Raji (cell line): ENCODE results near the gene KIF20A.

Experiments used
- POLR2A ChIP-seq: IDR thresholded peaks from 2 replicates; pipeline ENCODE4 v1.6.1; 2011; ENCODE audit warnings: low read depth, low read length, control low read depth; ENCODE audit not compliant: insufficient read depth

The KIF20A gene

DNA sequence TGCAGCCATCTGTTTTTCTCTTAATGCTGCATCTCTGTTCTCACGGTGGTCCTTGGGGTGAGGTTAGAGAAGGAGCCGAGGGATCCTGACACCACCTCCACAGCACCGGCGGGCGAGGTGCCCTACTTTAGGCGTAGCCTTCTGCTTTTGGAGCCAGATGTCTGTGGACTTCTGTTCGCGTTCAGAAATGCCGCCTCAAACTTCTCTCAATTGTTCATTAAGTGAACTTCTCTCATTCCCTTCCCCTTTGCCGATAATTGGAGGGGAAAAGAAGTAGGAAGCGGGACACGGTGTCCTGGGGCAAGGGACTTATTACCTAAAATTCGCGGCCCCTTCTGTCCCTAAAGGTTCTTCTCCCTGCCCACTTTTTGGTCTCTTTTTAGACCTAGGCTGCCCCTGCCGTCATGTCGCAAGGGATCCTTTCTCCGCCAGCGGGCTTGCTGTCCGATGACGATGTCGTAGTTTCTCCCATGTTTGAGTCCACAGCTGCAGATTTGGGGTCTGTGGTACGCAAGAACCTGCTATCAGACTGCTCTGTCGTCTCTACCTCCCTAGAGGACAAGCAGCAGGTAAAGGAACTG lies 455 bp downstream of the KIF20A start:
- TF ChIP-seq POLR2A: no peak

DNA sequence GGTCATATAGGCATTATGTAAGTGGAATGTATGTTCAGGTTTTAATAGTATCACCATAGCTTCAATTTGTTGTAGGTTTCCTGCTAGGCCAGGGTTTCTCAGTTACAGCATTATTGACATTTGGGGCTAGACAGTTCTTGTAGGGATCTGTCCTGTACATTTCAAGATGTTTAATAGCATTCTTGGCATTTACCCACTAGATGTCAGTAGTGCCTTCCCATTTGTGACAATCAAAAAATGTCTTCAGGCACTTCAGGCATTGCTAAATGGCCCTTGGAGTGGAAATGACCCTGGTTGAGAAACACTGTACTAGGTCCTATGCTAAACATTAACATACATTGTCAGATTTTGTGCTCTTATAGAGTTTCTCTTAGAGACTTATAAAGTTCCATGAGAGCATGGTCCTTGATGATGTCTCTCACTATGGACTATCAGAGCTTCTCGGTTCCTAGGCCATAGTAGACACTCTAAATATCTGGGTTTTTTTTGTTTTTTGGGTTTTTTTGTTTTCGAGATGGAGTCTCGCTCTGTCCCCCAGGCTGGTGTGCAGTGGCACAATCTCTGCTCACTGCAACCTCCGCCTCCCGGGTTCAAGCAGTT lies 1.4 kb downstream of the KIF20A start:
- TF ChIP-seq POLR2A: no peak

DNA sequence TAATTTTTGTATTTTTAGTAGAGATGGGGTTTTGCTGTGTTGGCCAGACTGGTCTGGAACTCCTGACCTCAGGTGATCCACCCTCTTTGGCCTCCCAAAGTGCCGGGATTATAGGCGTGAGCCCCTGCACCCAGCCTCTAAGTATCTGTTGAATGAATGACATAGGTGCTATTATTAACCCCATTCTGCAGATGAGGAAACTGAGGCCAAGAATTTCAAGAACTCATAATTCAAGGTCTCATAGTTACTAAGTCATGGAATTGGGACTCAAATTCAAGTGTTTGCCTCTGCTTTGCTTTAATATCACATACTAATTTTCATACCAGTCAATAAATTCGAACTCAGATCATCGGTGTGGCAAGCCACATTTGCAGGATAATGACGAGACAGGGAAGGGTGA lies 1.9 kb downstream of the KIF20A start:
- no peak for TF ChIP-seq POLR2A

DNA sequence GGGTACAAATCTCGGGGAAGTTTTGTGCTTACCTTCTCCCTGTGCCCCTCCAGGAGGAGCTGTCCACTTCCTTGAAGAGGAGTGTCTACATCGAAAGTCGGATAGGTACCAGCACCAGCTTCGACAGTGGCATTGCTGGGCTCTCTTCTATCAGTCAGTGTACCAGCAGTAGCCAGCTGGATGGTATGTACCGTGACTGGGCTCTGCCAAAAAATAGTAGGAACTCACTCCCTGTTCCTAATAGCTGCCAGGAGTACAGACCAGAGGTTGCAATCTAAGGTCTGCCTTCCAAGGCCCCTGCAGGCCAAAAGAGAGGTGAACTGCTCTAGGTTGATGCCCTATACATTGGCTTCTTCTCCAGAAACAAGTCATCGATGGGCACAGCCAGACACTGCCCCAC lies 3.9 kb downstream of the KIF20A start:
- TF ChIP-seq POLR2A: no peak

DNA sequence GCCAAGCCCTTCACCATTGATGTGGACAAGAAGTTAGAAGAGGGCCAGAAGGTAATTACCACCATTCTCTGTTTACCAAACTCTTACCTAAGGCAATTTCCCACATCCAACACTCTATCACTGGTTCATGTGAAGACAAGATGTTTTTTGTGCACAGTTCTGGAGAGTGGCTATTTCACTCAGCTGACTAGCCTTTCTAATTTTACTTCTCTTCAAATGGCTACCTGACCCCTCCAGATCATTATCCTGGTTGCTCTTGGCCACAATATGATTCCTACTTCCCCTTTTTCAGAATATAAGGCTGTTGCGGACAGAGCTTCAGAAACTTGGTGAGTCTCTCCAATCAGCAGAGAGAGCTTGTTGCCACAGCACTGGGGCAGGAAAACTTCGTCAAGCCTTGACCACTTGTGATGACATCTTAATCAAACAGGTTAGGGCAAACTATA lies 7.1 kb downstream of the KIF20A start:
- no peak for TF ChIP-seq POLR2A

DNA sequence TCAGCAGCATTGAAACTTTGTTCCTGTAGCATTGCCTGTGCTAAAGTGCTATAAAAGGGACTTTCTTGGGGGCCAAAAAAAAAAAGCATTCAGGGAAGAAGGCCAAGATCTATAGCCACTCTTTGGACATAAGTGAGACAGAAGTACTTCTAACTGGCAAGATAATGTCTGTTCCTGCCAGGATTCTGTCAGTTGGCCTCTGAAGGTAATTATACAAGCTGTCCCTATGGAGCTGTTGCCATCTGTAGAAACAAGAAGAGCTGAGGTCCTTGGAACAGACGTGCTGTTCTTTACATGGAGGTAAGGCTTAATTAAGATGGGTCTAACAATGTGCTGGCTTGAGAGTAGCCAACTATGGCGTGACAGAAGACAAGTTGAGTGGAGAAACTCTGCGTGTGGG lies 9.7 kb downstream of the KIF20A start:
- TF ChIP-seq POLR2A: no peak

DNA sequence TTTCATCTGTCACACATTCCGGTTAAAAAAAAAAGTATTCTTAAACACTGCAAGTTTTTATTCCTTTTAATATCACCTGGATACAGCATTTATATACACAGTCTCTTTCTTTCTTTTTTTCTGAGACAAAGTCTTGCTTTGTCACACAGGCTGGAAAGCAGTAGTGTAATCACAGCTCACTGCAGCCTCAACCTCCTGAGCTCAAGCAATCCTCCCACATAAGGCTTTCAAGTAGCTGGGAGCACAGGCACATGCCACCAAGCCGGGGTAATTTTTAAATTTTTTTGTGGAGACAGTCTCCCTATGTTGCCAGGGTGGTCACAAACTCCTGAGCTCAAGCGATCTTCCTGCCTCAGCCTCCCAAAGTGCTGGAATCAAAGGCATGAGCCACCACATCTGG lies 13.9 kb downstream of the KIF20A start:
- no peak for TF ChIP-seq POLR2A

DNA sequence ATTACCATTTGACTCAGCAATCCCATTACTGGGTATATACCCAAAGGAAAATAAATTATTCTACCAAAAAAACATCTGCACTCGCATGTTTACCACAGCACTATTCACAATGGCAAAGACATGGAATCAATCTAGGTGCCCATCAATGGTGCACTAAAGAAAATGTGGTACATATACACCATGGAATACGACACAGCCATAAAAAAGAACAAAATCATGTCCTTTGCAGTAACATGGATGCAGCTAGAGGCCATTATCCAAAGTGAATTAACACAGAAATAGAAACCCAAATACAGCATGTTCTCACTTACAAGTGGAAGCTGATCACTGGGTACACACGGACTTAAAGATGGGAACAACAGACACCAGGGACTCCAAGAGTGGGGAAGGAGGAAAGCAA lies 32.1 kb downstream of the KIF20A start:
- TF ChIP-seq POLR2A: no peak

DNA sequence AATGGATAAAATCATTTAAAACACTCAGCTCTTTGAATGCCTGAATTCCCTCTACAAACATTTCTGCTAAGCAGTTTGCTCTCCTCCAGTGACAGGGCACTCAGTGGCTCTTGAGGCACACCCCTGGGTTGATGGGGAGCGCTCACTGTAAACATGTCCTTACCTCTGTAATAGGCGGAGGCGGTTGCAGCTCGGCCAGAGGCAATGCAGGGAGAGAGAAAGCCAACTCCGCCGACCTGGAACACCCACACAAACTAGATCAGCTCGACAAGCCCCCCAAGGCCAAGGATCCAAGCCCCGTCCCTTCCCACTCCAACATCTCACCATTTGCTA lies 33.9 kb downstream of the KIF20A start:
- no peak for TF ChIP-seq POLR2A

DNA sequence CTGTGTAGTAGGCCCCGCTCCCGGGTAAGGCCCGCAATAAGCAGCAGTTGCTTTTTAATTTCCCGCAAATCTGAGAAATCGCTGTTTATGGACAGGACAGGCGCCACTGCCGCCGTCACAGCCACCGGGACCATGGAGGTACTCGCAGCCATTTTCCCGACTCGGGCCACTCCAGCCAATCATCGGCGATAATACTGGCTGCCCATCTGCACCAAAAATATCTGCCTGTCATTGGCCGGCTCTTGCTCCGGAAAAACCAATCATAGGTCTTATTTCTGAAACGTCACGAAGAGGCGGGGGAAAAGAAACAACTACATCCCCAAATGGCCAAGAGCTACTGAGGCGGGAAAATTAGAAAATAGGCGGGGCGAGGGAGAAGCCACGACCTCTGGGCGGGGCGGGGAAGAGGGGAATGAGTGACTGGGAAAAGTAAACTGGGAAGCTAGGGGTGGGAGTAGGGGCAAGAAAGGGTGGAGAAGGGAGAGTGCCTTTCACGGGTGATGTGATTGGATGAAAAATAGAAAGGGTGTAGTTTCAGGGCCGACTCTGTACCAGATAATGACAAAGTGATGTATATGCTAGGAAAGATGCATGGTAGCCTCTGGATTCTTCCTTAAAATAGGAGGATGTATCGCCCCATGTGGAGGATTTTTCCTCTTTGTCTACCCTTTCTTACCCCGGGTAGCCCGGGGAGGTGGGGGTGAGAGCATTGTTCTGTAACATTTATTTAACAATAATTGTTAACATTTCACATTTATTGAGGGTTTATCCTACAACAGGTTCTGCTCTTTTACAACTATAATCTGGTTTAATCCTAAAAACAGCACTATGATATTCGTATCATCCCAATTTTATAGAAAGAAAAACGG lies 34.5 kb downstream of the KIF20A start, which contains the start of gene CDC23:
Gene CDC23 (minus strand): TSS at position 163 of the 869 bp plus-strand sequence. CDS start 11 bp downstream, at position 152.
- TF ChIP-seq POLR2A: peak; percentile 73

DNA sequence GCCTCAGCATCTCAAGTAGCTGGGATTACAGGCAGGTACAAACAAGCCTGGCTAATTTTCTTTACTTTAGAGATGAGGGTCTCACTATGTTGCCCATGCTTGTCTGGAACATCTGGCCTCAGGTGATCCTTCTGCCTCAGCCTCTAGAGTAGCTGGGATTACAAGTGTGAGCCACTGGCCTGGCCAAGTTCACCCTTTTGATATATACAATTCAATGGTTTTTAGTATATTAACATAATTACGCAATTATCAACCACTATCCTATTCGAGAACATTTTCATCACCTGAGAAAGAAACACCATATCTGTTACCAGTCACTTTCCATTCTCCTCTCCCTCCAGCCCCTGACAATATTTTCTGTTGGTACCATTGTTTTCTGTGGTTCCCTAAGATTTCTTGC lies 37.9 kb downstream of the KIF20A start:
- TF ChIP-seq POLR2A: no peak

DNA sequence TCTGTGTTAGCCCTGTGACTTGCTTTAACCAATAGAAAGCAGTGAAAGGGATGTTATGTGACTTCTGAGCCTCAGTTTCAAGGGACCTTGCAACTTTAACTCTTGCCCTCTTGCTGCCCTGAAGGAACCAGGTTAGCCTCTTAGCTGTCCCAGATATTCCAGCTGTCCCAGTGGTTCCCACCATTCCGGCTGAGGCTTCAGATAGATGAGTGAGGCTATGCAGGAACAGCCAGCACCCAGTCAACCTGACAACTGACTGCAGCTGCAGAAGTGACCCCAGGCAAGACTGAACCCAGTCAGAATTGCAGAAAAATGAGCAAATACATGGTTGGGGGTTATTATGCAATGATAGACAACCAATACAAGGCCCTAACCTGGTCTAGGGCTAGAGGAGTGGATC lies 44.6 kb downstream of the KIF20A start:
- no peak for TF ChIP-seq POLR2A

DNA sequence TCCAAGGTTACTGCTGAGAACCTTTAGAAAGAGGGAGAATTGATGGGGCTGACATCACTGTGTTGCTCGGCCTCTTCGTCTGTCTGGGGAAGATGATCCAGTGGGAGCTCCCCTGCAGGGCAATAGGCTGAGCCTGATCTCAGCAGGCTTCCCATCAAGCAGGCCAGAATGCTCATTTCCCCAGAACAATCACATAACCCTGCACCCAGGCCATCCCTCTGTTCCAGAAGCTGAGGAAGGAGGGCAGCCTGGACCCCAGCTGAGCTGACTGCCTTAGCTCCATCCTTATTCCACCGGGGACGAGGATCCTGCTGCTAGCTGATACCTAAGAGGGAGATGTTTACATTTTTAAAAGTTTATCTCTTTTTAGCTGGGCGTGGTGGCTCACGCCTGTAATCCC lies 45.8 kb downstream of the KIF20A start:
- no peak for TF ChIP-seq POLR2A

DNA sequence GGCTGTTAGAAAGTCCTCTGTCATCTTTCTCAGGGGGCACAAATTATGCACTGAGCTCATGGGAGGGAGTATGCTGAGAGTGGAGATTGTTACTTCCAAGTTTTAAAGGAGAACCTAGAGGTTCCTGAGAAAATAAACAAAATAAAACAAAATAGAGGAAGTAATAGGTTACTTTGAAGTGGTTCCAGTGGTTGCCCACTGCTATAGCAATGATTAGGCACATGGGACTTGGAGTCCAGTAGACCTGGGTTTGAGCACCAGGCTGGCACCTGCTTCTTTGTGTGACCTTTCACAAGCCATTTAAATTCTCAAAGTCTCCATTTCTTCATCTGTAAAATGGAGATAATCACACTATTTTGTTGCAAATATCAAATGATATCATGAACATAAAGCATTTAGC lies 48.0 kb downstream of the KIF20A start:
- TF ChIP-seq POLR2A: no peak

DNA sequence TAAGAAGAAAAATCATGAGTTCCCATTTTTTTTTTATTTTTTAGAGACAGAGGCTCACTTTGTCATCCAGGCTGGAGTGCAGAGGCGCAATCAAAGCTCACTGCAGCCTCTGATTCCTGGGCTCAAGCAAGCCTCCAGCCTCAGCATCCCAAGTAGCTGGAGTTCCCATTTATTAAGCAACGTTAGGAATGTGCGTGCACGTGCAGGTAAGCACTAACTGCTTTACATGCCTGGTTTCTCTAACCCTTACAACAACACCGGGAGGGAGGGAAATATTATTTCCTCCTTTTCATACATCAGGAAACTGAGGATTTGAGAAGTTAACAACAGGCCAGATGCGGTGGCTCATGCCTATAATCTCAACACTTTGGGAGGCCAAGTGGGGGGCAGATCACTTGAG lies 50.5 kb downstream of the KIF20A start:
- no peak for TF ChIP-seq POLR2A

DNA sequence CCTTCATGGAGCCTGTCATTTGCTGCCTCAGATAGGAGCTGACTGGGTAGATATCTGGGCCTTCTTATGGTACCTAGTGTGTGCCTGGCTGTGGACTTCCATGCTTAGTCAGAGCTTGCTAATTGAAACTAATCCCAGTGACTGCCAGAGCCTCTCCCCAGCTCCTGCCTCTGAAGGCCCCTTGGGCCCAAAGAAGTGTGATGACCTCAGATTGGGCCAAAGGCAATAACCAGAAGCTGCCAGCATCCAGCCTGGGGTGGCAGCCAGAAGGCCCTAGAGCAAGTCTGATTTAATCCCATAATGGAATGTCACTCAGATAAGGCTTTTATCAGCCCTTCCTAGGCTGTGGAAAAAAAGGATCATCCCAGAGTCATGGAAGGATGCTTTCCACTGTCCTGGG lies 51.3 kb downstream of the KIF20A start:
- no peak for TF ChIP-seq POLR2A
